Rectal smooth muscle tissue (tissue), 1 donor: ENCODE results near the gene MDM1.

Source experiments
- H3K27ac ChIP-seq: one replicate; pipeline ENCODE4 v1.7.0; 2013; ENCODE audit warnings: low read depth, low read length, inconsistent platforms
- H3K27me3 ChIP-seq: one replicate; pipeline ENCODE4 v1.7.0; 2013; ENCODE audit warnings: low read length; ENCODE audit not compliant: control insufficient read depth, insufficient read depth
- H3K36me3 ChIP-seq: one replicate; pipeline ENCODE4 v1.7.0; 2013; ENCODE audit warnings: low read length; ENCODE audit not compliant: control insufficient read depth, insufficient read depth
- H3K4me1 ChIP-seq: one replicate; pipeline ENCODE4 v1.7.0; 2013; ENCODE audit warnings: low read length; ENCODE audit not compliant: control insufficient read depth, insufficient read depth
- H3K4me3 ChIP-seq: one replicate; pipeline ENCODE4 v1.7.0; 2013; ENCODE audit warnings: low read length
- H3K9ac ChIP-seq: one replicate; pipeline ENCODE4 v1.7.0; 2013; ENCODE audit warnings: low read length

Gene MDM1

GRCh38 chr12:68331869-68332727 lies at the start of gene MDM1:
MDM1 (minus strand) TSS chr12:68332362; CDS start chr12:68332245, 117 bp downstream.
- Histone ChIP-seq H3K4me3 (peak within 1 kb of the TSS; percentile 85), H3K36me3 (peaks cover 6% of the 10 kb centered on the region), H3K27me3 (no peaks in the 10 kb centered on the region), H3K9ac (no peak within 1 kb of the TSS), H3K4me1 (peaks cover 17% of the 10 kb centered on the region), H3K27ac (peak within 1 kb of the TSS; percentile 60)

GRCh38 chr12:68381476-68382219 lies 49.5 kb upstream of the MDM1 start:
- H3K4me3 ChIP-seq: no peak overlapping the region
- peaks cover 2% of the 10 kb centered on the region for H3K4me1 ChIP-seq
- no peaks in the 10 kb centered on the region for H3K27me3 ChIP-seq
- no peak overlapping the region for H3K27ac ChIP-seq
- no peaks in the 10 kb centered on the region for H3K36me3 ChIP-seq
- H3K9ac ChIP-seq: no peak overlapping the region

GRCh38 chr12:68378872-68379606 lies 46.9 kb upstream of the MDM1 start:
- Histone ChIP-seq H3K27ac (no peak overlapping the region), H3K36me3 (no peaks in the 10 kb centered on the region), H3K27me3 (no peaks in the 10 kb centered on the region), H3K9ac (no peak overlapping the region), H3K4me3 (no peak overlapping the region), H3K4me1 (peaks cover 2% of the 10 kb centered on the region)

GRCh38 chr12:68377881-68378280 lies 45.7 kb upstream of the MDM1 start:
- Histone ChIP-seq H3K27ac (no peak overlapping the region), H3K4me1 (peaks cover 2% of the 10 kb centered on the region), H3K36me3 (no peaks in the 10 kb centered on the region), H3K27me3 (no peaks in the 10 kb centered on the region), H3K4me3 (no peak overlapping the region), H3K9ac (no peak overlapping the region)

GRCh38 chr12:68376901-68377300 lies 44.7 kb upstream of the MDM1 start:
- Histone ChIP-seq H3K4me1 (peaks cover 2% of the 10 kb centered on the region), H3K9ac (no peak overlapping the region), H3K27ac (no peak overlapping the region), H3K27me3 (no peaks in the 10 kb centered on the region), H3K36me3 (no peaks in the 10 kb centered on the region), H3K4me3 (no peak overlapping the region)

- H3K4me3 ChIP-seq: no peak overlapping the region
- H3K27ac ChIP-seq: no peak overlapping the region
- no peaks in the 10 kb centered on the region for H3K27me3 ChIP-seq
- no peak overlapping the region for H3K9ac ChIP-seq
- H3K4me1 ChIP-seq: peaks cover 2% of the 10 kb centered on the region
- H3K36me3 ChIP-seq: no peaks in the 10 kb centered on the region
These were observed 43.9 kb upstream of the MDM1 start for GRCh38 chr12:68375756-68376695.

- no peak overlapping the region for H3K9ac ChIP-seq
- H3K36me3 ChIP-seq: no peaks in the 10 kb centered on the region
- no peak overlapping the region for H3K27ac ChIP-seq
- H3K27me3 ChIP-seq: no peaks in the 10 kb centered on the region
- H3K4me3 ChIP-seq: no peak overlapping the region
- peaks cover 2% of the 10 kb centered on the region for H3K4me1 ChIP-seq
These were observed 42.3 kb upstream of the MDM1 start for GRCh38 chr12:68374307-68374982.

- Histone ChIP-seq H3K27me3 (no peaks in the 10 kb centered on the region), H3K9ac (no peak overlapping the region), H3K4me1 (no peaks in the 10 kb centered on the region), H3K4me3 (no peak overlapping the region), H3K36me3 (no peaks in the 10 kb centered on the region), H3K27ac (no peak overlapping the region)
These were observed 38.5 kb upstream of the MDM1 start for GRCh38 chr12:68370667-68371066.

- Histone ChIP-seq H3K27me3 (no peaks in the 10 kb centered on the region), H3K9ac (no peak overlapping the region), H3K36me3 (no peaks in the 10 kb centered on the region), H3K27ac (no peak overlapping the region), H3K4me3 (no peak overlapping the region), H3K4me1 (peaks cover 4% of the 10 kb centered on the region)
These were observed 37.9 kb upstream of the MDM1 start for GRCh38 chr12:68370006-68370590.

- H3K27me3 ChIP-seq: no peaks in the 10 kb centered on the region
- no peak overlapping the region for H3K9ac ChIP-seq
- peaks cover 9% of the 10 kb centered on the region for H3K4me1 ChIP-seq
- H3K36me3 ChIP-seq: no peaks in the 10 kb centered on the region
- H3K27ac ChIP-seq: no peak overlapping the region
- H3K4me3 ChIP-seq: no peak overlapping the region
These were observed 36.2 kb upstream of the MDM1 start for GRCh38 chr12:68368327-68368726.

GRCh38 chr12:68367903-68368302 lies 35.7 kb upstream of the MDM1 start:
- Histone ChIP-seq H3K27ac (no peak overlapping the region), H3K27me3 (no peaks in the 10 kb centered on the region), H3K4me1 (peaks cover 9% of the 10 kb centered on the region), H3K36me3 (no peaks in the 10 kb centered on the region), H3K4me3 (no peak overlapping the region), H3K9ac (no peak overlapping the region)
